ENCODE measurements around the gene OR6B1.

Gene OR6B1

GRCh38 chr7:143979359-143979758 is 20.8 kb upstream of the OR6B1 start:
- H3K27me3 ChIP-seq (ENCODE audit: insufficient read depth, low read depth): no peaks in the 10 kb centered on the region
- H4K20me1 ChIP-seq (ENCODE audit: insufficient read depth): no peaks in the 10 kb centered on the region
- H3K9ac ChIP-seq: no peak overlapping the region
- no peak overlapping the region for H3K27ac ChIP-seq
- H3K4me2 ChIP-seq: no peak overlapping the region
- H3K4me1 ChIP-seq (ENCODE audit: low read depth, poor library complexity, severe bottlenecking): no peaks in the 10 kb centered on the region
- no peak for TF ChIP-seq CTCF (conservative IDR thresholded peaks at IDR 0.05; ENCODE audit: low read depth, low read length)
- no peaks in the 10 kb centered on the region for H3K79me2 ChIP-seq (ENCODE audit: insufficient read depth, low read depth)
- H3K36me3 ChIP-seq (ENCODE audit: insufficient read depth): no peaks in the 10 kb centered on the region
- no peak overlapping the region for H3K4me3 ChIP-seq (IDR thresholded peaks at IDR 0.05; ENCODE audit: insufficient read depth, low read depth, low read length)
- H2AFZ ChIP-seq (ENCODE audit: low read depth): no peak overlapping the region

- H3K4me1 ChIP-seq (ENCODE audit: low read depth, poor library complexity, severe bottlenecking): no peaks in the 10 kb centered on the region
- no peaks in the 10 kb centered on the region for H3K36me3 ChIP-seq (ENCODE audit: insufficient read depth)
- H3K4me2 ChIP-seq: no peak overlapping the region
- no peaks in the 10 kb centered on the region for H3K79me2 ChIP-seq (ENCODE audit: insufficient read depth, low read depth)
- no peak for TF ChIP-seq CTCF (conservative IDR thresholded peaks at IDR 0.05; ENCODE audit: low read depth, low read length)
- no peak overlapping the region for H3K4me3 ChIP-seq (IDR thresholded peaks at IDR 0.05; ENCODE audit: insufficient read depth, low read depth, low read length)
- H4K20me1 ChIP-seq (ENCODE audit: insufficient read depth): no peaks in the 10 kb centered on the region
- H2AFZ ChIP-seq (ENCODE audit: low read depth): no peak overlapping the region
- H3K27ac ChIP-seq: no peak overlapping the region
- H3K27me3 ChIP-seq (ENCODE audit: insufficient read depth, low read depth): no peaks in the 10 kb centered on the region
- H3K9ac ChIP-seq: no peak overlapping the region
Measured at GRCh38 chr7:143979998-143980397, 20.1 kb upstream of the OR6B1 start.

DNA sequence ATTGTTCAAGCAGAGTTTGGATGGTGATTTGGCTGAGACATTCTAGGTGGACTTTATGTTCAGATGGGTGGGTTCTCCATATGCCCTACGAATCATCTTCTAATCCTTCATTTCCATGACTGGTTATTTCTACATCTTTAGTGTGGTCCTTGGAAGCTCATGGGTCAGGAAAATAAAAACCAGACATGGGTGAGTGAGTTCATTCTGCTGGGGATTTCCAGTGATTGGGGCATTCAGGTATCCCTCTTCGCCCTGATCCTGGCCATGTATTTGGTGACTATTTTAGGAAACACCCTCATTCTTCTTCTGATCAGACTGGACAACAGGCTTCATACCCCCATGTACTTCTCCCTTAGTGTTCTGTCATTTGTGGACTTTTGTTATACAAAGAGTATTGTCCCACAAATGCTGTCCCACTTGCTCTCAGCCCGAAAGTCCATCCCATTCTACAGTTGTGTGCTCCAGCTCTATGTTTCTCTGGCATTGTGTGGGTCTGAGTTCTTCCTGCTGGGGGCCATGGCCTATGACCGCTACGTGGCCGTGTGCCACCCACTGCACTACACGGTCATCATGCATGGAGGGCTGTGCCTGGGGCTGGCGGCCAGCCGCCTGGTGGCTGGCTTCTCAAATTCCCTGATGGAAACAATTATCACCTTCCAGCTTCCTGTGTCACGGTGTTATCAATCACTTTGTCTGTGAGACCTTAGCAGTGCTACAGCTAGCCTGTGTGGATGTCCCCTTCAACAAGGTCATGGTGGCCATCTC is 19.2 kb upstream of the OR6B1 start:
- Histone ChIP-seq H3K4me3 (IDR thresholded peaks at IDR 0.05; ENCODE audit: insufficient read depth, low read depth, low read length) (no peak overlapping the region), H4K20me1 (ENCODE audit: insufficient read depth) (no peaks in the 10 kb centered on the region), H3K27ac (no peak overlapping the region), H2AFZ (ENCODE audit: low read depth) (no peak overlapping the region), H3K4me2 (no peak overlapping the region), H3K9ac (no peak overlapping the region), H3K4me1 (ENCODE audit: low read depth, poor library complexity, severe bottlenecking) (no peaks in the 10 kb centered on the region), H3K27me3 (ENCODE audit: insufficient read depth, low read depth) (no peaks in the 10 kb centered on the region), H3K36me3 (ENCODE audit: insufficient read depth) (no peaks in the 10 kb centered on the region), H3K79me2 (ENCODE audit: insufficient read depth, low read depth) (no peaks in the 10 kb centered on the region)
- TF ChIP-seq CTCF (conservative IDR thresholded peaks at IDR 0.05; ENCODE audit: low read depth, low read length): no peak

DNA sequence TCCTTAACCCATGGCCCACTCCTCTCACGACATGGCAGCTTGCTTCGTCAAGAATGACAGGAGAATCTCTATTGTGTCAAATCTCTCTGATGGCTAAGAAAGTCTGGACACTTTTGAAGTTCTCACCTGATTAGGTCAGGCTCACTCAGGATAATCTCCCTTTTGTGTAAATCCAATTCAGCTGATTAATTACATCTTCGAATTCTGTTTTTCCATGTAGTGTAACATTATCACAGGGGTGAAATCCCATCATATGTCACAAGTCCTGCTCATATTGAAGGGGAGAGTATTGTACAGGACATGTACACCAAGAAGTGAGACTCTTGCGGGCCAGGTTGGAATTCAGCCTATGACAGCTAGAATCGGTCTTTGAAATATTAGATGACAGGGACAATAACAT is 16.2 kb upstream of the OR6B1 start:
- no peak overlapping the region for H3K9ac ChIP-seq
- no peak overlapping the region for H3K4me2 ChIP-seq
- H3K4me3 ChIP-seq (IDR thresholded peaks at IDR 0.05; ENCODE audit: insufficient read depth, low read depth, low read length): no peak overlapping the region
- no peaks in the 10 kb centered on the region for H3K4me1 ChIP-seq (ENCODE audit: low read depth, poor library complexity, severe bottlenecking)
- no peak overlapping the region for H3K27ac ChIP-seq
- no peak for TF ChIP-seq CTCF (conservative IDR thresholded peaks at IDR 0.05; ENCODE audit: low read depth, low read length)
- H3K79me2 ChIP-seq (ENCODE audit: insufficient read depth, low read depth): no peaks in the 10 kb centered on the region
- no peaks in the 10 kb centered on the region for H3K27me3 ChIP-seq (ENCODE audit: insufficient read depth, low read depth)
- H3K36me3 ChIP-seq (ENCODE audit: insufficient read depth): no peaks in the 10 kb centered on the region
- no peak overlapping the region for H2AFZ ChIP-seq (ENCODE audit: low read depth)
- H4K20me1 ChIP-seq (ENCODE audit: insufficient read depth): no peaks in the 10 kb centered on the region

Data from KMS-11 (cell line).